Ascending aorta (tissue), 2 donors: ENCODE results near the gene JAZF1. TPM values are rescaled to one million over a fixed set of nuclear protein-coding genes. Genes with fewer than 3 reads are reported as not detected.

Experiments used
- DNase-seq, 2 donors: peaks; one replicate each; pipeline ENCODE4 v3.0.0-alpha.2; 2019; ENCODE audit warnings: low spot score in 2 of 2
- H3K27ac ChIP-seq, 2 donors: fragments of 200-600 bp; sonication (generic); one replicate each; pipeline ENCODE4 v1.5.1; 2016 to 2017; ENCODE audit warnings: mild to moderate bottlenecking in 1 of 2
- H3K27me3 ChIP-seq: fragments of 200-600 bp; sonication (generic); one replicate; pipeline ENCODE4 v1.5.1; 2017
- H3K36me3 ChIP-seq, 2 donors: fragments of 200-600 bp; sonication (generic); one replicate each; pipeline ENCODE4 v1.5.1; 2016
- H3K4me1 ChIP-seq, 2 donors: fragments of 200-600 bp; sonication (generic); one replicate each; pipeline ENCODE4 v1.5.1; 2016 to 2017; ENCODE audit warnings: mild to moderate bottlenecking in 1 of 2
- H3K4me3 ChIP-seq, 2 donors: fragments of 200-600 bp; sonication (generic); one replicate each; pipeline ENCODE4 v1.5.1; 2016 to 2017; ENCODE audit warnings: mild to moderate bottlenecking in 1 of 2
- H3K9me3 ChIP-seq, 2 donors: fragments of 200-600 bp; sonication (generic); one replicate each; pipeline ENCODE4 v1.5.1; 2016
- intact Hi-C: fragments of 100-400 bp; cut with DNase I; formaldehyde crosslinking; loops from one replicate; pipeline ENCODE4 v1.15.1; 2023
- total RNA-seq: library from RNA; depleted of rRNA; stranded (reverse); fragments of >200 nt; gene quantifications from one replicate; pipeline ENCODE4 v1.1.0, GENCODE V29; 2016
- TF ChIP-seq, protein P1 (sequence below), 3 experiments: fragments of 200-600 bp in 2 of 3; fragments of 450-650 bp in 1 of 3; sonication (generic) in 2 of 3; IDR thresholded peaks; one replicate each; pipeline ENCODE4 v1.5.1; 2016 to 2019; ENCODE audit warnings: antibody characterized with exemption in 3 of 3, mild to moderate bottlenecking in 1 of 3, moderate library complexity in 1 of 3

Gene JAZF1
- total RNA-seq, 1 donor from 2014 or later = 37.7 TPM

- no peak overlapping the region for H3K4me3 ChIP-seq
- no peaks in the 10 kb centered on the region for H3K27me3 ChIP-seq
- intact Hi-C loops = no loop called here
- H3K9me3 ChIP-seq = no peaks in the 10 kb centered on the region
- H3K36me3 ChIP-seq = no peaks in the 10 kb centered on the region
- TF ChIP-seq, protein P1, sequence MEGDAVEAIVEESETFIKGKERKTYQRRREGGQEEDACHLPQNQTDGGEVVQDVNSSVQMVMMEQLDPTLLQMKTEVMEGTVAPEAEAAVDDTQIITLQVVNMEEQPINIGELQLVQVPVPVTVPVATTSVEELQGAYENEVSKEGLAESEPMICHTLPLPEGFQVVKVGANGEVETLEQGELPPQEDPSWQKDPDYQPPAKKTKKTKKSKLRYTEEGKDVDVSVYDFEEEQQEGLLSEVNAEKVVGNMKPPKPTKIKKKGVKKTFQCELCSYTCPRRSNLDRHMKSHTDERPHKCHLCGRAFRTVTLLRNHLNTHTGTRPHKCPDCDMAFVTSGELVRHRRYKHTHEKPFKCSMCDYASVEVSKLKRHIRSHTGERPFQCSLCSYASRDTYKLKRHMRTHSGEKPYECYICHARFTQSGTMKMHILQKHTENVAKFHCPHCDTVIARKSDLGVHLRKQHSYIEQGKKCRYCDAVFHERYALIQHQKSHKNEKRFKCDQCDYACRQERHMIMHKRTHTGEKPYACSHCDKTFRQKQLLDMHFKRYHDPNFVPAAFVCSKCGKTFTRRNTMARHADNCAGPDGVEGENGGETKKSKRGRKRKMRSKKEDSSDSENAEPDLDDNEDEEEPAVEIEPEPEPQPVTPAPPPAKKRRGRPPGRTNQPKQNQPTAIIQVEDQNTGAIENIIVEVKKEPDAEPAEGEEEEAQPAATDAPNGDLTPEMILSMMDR (IDR thresholded peaks at IDR 0.05) = no peak
- no peaks in the 10 kb centered on the region for H3K4me1 ChIP-seq
- no peak overlapping the region for H3K27ac ChIP-seq
- no peak for DNase-seq
Measured at GRCh38 chr7:28130277-28130676, 50.3 kb downstream of the JAZF1 start.

DNA sequence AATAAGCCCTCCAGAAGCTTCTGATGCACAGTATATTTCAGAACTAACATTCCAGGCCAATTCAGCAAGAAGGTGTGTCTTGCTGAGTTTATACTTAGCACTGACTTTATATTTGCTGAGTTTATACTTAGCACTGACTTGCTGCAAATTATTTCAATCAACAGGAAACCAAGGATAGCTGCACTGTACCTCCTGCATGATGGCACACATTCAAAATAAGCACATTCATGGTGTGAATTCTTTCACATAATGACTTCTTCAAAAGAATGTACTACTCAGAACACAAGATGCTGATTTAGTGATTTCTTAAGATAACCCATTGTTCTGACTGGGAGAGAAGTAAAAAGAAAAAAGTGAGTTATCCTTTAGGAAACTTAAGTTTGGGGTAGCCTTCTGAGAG is 52.0 kb downstream of the JAZF1 start:
- TF ChIP-seq, protein P1 (IDR thresholded peaks at IDR 0.05) = no peak
- DNase-seq = no peak
- Histone ChIP-seq H3K9me3 (no peaks in the 10 kb centered on the region), H3K27me3 (no peaks in the 10 kb centered on the region), H3K27ac (no peak overlapping the region), H3K4me1 (no peaks in the 10 kb centered on the region), H3K4me3 (no peak overlapping the region), H3K36me3 (no peaks in the 10 kb centered on the region)
- intact Hi-C loops = no loop called here

GRCh38 chr7:28126410-28127041 is 54.1 kb downstream of the JAZF1 start:
- DNase-seq = no peak
- H3K4me1 ChIP-seq = no peaks in the 10 kb centered on the region
- no peaks in the 10 kb centered on the region for H3K36me3 ChIP-seq
- H3K27me3 ChIP-seq = no peaks in the 10 kb centered on the region
- no peak overlapping the region for H3K27ac ChIP-seq
- H3K9me3 ChIP-seq = no peaks in the 10 kb centered on the region
- TF ChIP-seq, protein P1 (IDR thresholded peaks at IDR 0.05) = no peak
- intact Hi-C loops = no loop called here
- H3K4me3 ChIP-seq = no peak overlapping the region

DNA sequence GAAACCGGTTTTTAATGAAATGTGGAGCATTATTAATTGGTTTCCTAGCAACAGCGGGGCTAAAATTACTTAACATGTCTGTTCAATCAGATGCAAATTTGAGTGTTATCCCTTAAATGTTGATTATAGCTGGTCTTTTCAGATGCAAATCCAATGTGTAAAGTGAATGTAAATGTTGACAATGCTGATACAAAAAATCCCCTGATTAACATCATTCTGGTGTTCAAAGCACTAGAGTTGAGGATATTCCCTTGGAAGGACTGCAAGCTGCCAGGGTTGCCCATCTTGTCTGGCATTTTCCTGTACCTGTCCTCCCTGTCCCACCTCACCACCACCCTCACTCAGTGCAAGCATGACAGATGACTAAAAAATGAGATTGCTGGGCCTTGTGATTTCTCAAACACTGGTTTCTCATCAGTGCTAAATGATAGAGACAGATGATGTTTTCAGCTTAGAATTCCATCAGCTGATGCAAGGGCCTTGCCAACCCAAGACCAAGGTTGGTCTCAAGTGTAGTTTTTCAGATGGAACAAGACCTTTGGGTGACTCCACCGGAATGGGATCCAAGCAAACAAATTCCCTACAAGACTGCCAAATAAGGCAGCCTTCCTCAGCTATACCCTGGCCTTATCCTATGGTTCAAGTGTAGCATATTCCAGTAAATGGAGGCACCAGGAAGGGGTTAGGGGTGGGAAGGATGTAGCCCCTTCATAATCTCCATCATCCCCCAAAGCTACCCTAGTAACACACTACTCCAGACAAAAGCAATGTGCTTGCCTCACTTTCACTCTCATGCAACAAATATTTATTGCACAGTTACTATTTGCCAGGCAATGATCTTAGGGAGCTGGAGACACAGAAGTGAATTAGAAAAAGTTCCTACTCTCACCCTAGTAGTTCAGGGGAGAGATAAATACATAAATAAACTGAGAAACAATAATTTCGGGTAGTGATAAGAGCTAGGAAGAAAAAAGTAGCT is 54.9 kb downstream of the JAZF1 start:
- intact Hi-C loops = no loop called here
- Histone ChIP-seq H3K4me1 (no peaks in the 10 kb centered on the region), H3K27ac (no peak overlapping the region), H3K27me3 (no peaks in the 10 kb centered on the region), H3K36me3 (peaks cover 0 to 2% of the 10 kb centered on the region in 2 donors), H3K9me3 (no peaks in the 10 kb centered on the region), H3K4me3 (no peak overlapping the region)
- DNase-seq = no peak
- TF ChIP-seq, protein P1 (IDR thresholded peaks at IDR 0.05) = no peak

GRCh38 chr7:28124413-28124812 is 56.2 kb downstream of the JAZF1 start:
- Histone ChIP-seq H3K4me3 (no peak overlapping the region), H3K27me3 (no peaks in the 10 kb centered on the region), H3K4me1 (no peaks in the 10 kb centered on the region), H3K36me3 (peaks cover 0 to 2% of the 10 kb centered on the region in 2 donors), H3K27ac (no peak overlapping the region), H3K9me3 (no peaks in the 10 kb centered on the region)
- TF ChIP-seq, protein P1 (IDR thresholded peaks at IDR 0.05) = no peak
- intact Hi-C loops = no loop called here
- DNase-seq = no peak
